ENCODE results near the gene MACROD2. TPM values are rescaled to one million over a fixed set of nuclear protein-coding genes. Genes with fewer than 3 reads are reported as not detected.

The MACROD2 gene
- total and polyA plus RNA-seq, 4 donors, result 13.0 to 67.1 (median 20.7) TPM

- no peak overlapping the region for H3K4me3 ChIP-seq
- H3K9ac ChIP-seq (ENCODE audit: insufficient read depth in 1 of 2, low read length in 2 of 2), result no peak overlapping the region
- no peak for TF ChIP-seq CTCF (IDR thresholded peaks at IDR 0.05; ENCODE audit: control extremely low read depth, extremely low read depth)
- no peaks in the 10 kb centered on the region for H3K9me3 ChIP-seq (ENCODE audit: control insufficient read depth in 4 of 4, insufficient read depth in 3 of 4, low read length in 3 of 4)
- 90 to 94% methylated on average over 1 of the region's 1 CpG for WGBS, 2 donors
- H3K27ac ChIP-seq (ENCODE audit: low read depth in 1 of 2, low read length in 1 of 2), result no peak overlapping the region
- DNase-seq, result no peak
- H3K4me1 ChIP-seq (ENCODE audit: control insufficient read depth in 5 of 5, insufficient read depth in 5 of 5, low read length in 5 of 5), result peaks cover 0 to 9% (median 0%) of the 10 kb centered on the region in 5 donors
- peaks cover 0 to 2% (median 0%) of the 10 kb centered on the region in 4 donors for H3K36me3 ChIP-seq (ENCODE audit: control insufficient read depth in 4 of 4, insufficient read depth in 4 of 4, low read length in 4 of 4)
- peak; percentile 34 for ATAC-seq (ENCODE audit: insufficient read depth, low FRiP score)
- peaks cover 0 to 14% (median 0%) of the 10 kb centered on the region in 3 donors for H3K27me3 ChIP-seq (ENCODE audit: control insufficient read depth in 3 of 3, insufficient read depth in 3 of 3, low read length in 2 of 3)
Observed at GRCh38 chr20:15079594-15080340, 1084.5 kb downstream of the MACROD2 start.

- 56 to 75% methylated on average over 1 of the region's 1 CpG for WGBS, 2 donors
- H3K4me1 ChIP-seq (ENCODE audit: control insufficient read depth in 5 of 5, insufficient read depth in 5 of 5, low read length in 5 of 5), result peaks cover 0 to 9% (median 0%) of the 10 kb centered on the region in 5 donors
- H3K36me3 ChIP-seq (ENCODE audit: control insufficient read depth in 4 of 4, insufficient read depth in 4 of 4, low read length in 4 of 4), result peaks cover 0 to 2% (median 0%) of the 10 kb centered on the region in 4 donors
- TF ChIP-seq CTCF (IDR thresholded peaks at IDR 0.05; ENCODE audit: control extremely low read depth, extremely low read depth), result no peak
- H3K4me3 ChIP-seq, result no peak overlapping the region
- ATAC-seq (ENCODE audit: insufficient read depth, low FRiP score) (no peak), DNase-seq (peak; percentile 25 to 89 (median 89))
- no peak overlapping the region for H3K27ac ChIP-seq (ENCODE audit: low read depth in 1 of 2, low read length in 1 of 2)
- H3K9me3 ChIP-seq (ENCODE audit: control insufficient read depth in 4 of 4, insufficient read depth in 3 of 4, low read length in 3 of 4), result no peaks in the 10 kb centered on the region
- peaks cover 0 to 10% (median 0%) of the 10 kb centered on the region in 3 donors for H3K27me3 ChIP-seq (ENCODE audit: control insufficient read depth in 3 of 3, insufficient read depth in 3 of 3, low read length in 2 of 3)
- H3K9ac ChIP-seq (ENCODE audit: insufficient read depth in 1 of 2, low read length in 2 of 2), result no peak overlapping the region
Observed at GRCh38 chr20:15081261-15081660, 1085.9 kb downstream of the MACROD2 start.

GRCh38 chr20:15091421-15092037 is 1096.2 kb downstream of the MACROD2 start:
- no peak overlapping the region for H3K27ac ChIP-seq (ENCODE audit: low read depth in 1 of 2, low read length in 1 of 2)
- no peaks in the 10 kb centered on the region for H3K36me3 ChIP-seq (ENCODE audit: control insufficient read depth in 4 of 4, insufficient read depth in 4 of 4, low read length in 4 of 4)
- no peaks in the 10 kb centered on the region for H3K4me1 ChIP-seq (ENCODE audit: control insufficient read depth in 5 of 5, insufficient read depth in 5 of 5, low read length in 5 of 5)
- ATAC-seq (ENCODE audit: insufficient read depth, low FRiP score) (no peak), DNase-seq (peak in 2 of 3 donors; percentile 3 to 9)
- H3K9ac ChIP-seq (ENCODE audit: insufficient read depth in 1 of 2, low read length in 2 of 2), result no peak overlapping the region
- TF ChIP-seq CTCF (IDR thresholded peaks at IDR 0.05; ENCODE audit: control extremely low read depth, extremely low read depth), result no peak
- H3K9me3 ChIP-seq (ENCODE audit: control insufficient read depth in 4 of 4, insufficient read depth in 3 of 4, low read length in 3 of 4), result no peaks in the 10 kb centered on the region
- H3K27me3 ChIP-seq (ENCODE audit: control insufficient read depth in 3 of 3, insufficient read depth in 3 of 3, low read length in 2 of 3), result no peaks in the 10 kb centered on the region
- WGBS, 2 donors, result 77 to 79% methylated on average over 4 of the region's 4 CpGs
- no peak overlapping the region for H3K4me3 ChIP-seq

Measured in lung (tissue), 12 donors.